Large intestine (tissue), 3 donors: Measurements from ENCODE around the gene PRRG4. TPM values are rescaled to one million over a fixed set of nuclear protein-coding genes. Genes with fewer than 3 reads are reported as not detected.

Experiments used
- DNase-seq, 2 donors: peaks; one replicate each; pipeline versions ENCODE4 v3.0.0 to v3.0.0-alpha.2; 2013
- H3K27ac ChIP-seq: one replicate; pipeline ENCODE4 v1.5.1; 2013; ENCODE audit warnings: low read length
- H3K27me3 ChIP-seq: 2 replicates; pipeline ENCODE4 v1.6.1; 2013; ENCODE audit warnings: low read length; ENCODE audit not compliant: control insufficient read depth, insufficient read depth
- H3K36me3 ChIP-seq: 2 replicates; pipeline ENCODE4 v1.6.1; 2013; ENCODE audit warnings: low read length; ENCODE audit not compliant: control insufficient read depth, insufficient read depth
- H3K4me1 ChIP-seq: one replicate; pipeline ENCODE4 v1.6.1; 2013; ENCODE audit warnings: low read length; ENCODE audit not compliant: control insufficient read depth, insufficient read depth
- H3K4me3 ChIP-seq: one replicate; pipeline ENCODE4 v1.5.1; 2013; ENCODE audit warnings: low read length
- H3K9me3 ChIP-seq: one replicate; pipeline ENCODE4 v1.6.1; 2013; ENCODE audit warnings: mild to moderate bottlenecking, low read depth, low read length, moderate library complexity; ENCODE audit not compliant: control insufficient read depth
- WGBS: methylation state at CpG from one replicate; pipeline ENCODE4 v1.1.5; 2013; ENCODE audit warnings: low lambda C conversion rate; ENCODE audit not compliant: insufficient coverage; 5-methylcytosine and 5-hydroxymethylcytosine counted together
- polyA plus RNA-seq: library from polyadenylated mRNA; unstranded; fragments of 120-200 nt; gene quantifications from one replicate; pipeline ENCODE4 v1.2.1, GENCODE V29; 2013

PRRG4 gene
- polyA plus RNA-seq, 1 donor: 9.3 TPM

DNA sequence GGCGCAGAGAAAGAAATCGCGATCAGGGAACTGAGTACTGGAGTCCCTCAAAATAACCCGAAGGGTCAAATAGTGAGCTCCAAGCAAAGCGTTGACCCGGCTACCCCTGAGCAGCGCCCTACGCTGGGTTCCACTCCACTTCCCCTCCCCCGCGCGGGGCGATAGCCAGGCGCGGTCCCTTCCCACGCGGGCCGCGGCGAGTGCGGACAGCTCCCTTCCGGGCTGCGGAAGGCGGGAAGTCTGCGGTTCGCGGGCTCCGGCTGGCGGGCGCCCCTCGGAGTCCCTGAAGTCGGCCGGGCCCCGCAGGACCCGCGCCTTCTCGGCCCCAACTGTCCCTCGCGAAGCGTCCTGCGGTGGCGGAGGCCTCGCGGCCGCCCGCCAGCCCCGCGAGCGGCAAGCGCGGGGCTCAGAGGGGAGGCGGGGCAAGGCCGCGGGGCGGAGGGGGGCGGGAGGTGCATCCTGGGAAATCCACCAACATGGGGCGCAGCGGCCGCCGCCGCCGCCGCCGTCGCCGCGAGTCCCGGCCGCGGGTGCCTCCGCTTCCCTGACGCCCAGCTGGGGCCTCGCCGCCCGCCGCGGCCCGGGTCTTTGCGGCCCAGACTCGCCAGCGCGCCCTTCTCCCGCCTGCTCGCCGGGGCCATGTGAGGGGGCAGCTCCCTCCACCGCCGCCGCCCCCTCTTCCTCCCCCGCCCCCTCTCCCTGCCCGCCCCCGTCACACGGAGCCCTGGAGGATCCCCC lies 62.8 kb downstream of the PRRG4 start, which contains the start of gene QSER1:
Gene QSER1, plus strand, starts transcription at position 457 of the 738 bp plus-strand sequence. CDS start 315 bp downstream, outside the sequence.
- Histone ChIP-seq H3K27ac (peak within 1 kb of the TSS; percentile 90), H3K27me3 (no peaks in the 10 kb centered on the region), H3K9me3 (peaks cover 6% of the 10 kb centered on the region), H3K36me3 (no peaks in the 10 kb centered on the region), H3K4me1 (peaks cover 8% of the 10 kb centered on the region), H3K4me3 (peak within 1 kb of the TSS; percentile 88)
- DNase-seq: peak; percentile 49 to 89
- WGBS: no CpG with 5 or more reads among the region's 91 CpGs

GRCh38 chr11:32893093-32893342 lies 63.3 kb downstream of the PRRG4 start:
- Histone ChIP-seq H3K36me3 (no peaks in the 10 kb centered on the region), H3K27ac (peak overlapping the region; percentile 90), H3K27me3 (no peaks in the 10 kb centered on the region), H3K4me1 (peaks cover 8% of the 10 kb centered on the region), H3K4me3 (peak overlapping the region; percentile 87), H3K9me3 (peaks cover 6% of the 10 kb centered on the region)
- DNase-seq: no peak
- WGBS: no CpG with 5 or more reads among the region's 32 CpGs

DNA sequence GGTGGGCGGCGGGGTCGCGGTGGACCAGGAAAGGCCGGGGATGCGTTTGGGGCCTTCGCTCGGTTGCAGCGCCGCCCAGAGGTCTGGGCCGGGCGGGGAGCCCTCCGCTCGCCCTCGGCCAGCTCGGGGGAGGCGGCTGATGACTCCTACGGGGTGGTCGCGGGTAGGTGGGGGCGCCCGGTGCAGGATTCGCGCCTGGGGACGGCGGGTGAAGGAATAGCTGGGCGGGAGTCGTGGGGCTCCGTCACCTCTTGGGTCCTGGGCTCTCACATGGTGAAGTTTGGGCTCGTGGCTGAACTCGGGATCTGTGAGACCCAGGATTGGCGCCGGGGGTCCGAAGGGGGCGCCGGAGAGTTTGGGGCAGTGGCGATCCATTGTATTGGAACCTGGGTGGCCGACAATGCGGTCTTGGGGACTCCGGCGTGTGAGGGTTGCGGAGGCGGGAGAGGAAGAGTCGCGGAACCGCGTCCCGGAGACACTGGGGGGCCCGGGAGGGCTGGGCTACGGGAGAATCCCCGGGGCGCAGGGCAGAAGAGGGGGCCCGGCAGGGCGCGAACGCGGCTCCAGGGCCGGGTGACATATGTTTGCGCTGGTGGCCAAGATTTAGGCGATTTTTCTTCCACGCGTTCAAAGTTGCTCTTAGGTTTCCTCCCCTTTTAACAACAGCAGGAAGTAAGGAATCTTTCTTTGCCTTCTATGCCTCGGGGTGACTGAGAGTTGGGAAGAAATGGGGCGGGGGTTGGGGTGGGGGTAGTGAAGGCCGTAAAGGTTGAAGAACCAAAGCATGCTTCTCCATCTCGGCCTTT lies 63.8 kb downstream of the PRRG4 start:
- Histone ChIP-seq H3K27me3 (no peaks in the 10 kb centered on the region), H3K4me3 (peak overlapping the region; percentile 87), H3K9me3 (peaks cover under 1% of the 10 kb centered on the region), H3K36me3 (no peaks in the 10 kb centered on the region), H3K4me1 (peaks cover 8% of the 10 kb centered on the region), H3K27ac (peak overlapping the region; percentile 90)
- no CpG with 5 or more reads among the region's 66 CpGs for WGBS
- peak; percentile 40 to 75 for DNase-seq

DNA sequence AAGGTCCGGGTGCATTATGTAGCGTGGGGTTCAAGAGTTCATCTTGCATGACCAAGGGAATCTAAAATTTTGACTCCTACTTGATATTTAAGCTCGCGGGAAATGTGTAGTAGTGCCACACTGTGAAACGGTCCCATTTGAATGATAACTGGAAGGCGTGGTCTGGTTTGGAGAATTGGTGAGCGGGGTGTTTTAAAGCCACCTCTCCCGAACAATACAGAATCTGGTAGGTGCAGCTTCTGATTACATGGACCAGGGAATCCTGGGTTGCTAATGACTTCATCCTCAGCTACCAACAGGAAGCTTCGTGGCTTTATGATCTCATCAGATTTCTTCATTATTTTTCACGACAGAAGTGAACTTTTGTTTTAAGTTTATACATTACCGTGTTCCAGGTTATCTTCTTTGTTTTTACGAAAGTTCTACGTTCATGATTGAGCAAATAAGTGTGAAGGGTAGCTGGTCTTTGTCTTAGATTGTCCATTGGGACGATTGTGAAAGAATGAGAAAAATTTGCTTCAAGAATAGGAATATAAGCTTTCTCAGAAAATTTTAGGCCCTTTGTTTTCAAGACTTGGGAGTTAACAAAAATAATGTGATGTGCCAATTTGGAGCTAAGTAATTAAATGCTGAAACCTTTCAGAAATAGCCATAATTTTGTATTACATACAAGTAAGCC lies 64.6 kb downstream of the PRRG4 start:
- no peaks in the 10 kb centered on the region for H3K9me3 ChIP-seq
- H3K36me3 ChIP-seq: peaks cover 3% of the 10 kb centered on the region
- H3K4me3 ChIP-seq: peak overlapping the region; percentile 87
- WGBS: 3% methylated on average over 6 of the region's 14 CpGs
- H3K27me3 ChIP-seq: no peaks in the 10 kb centered on the region
- peak; percentile 57 to 84 for DNase-seq
- H3K27ac ChIP-seq: peak overlapping the region; percentile 90
- peaks cover 8% of the 10 kb centered on the region for H3K4me1 ChIP-seq

DNA sequence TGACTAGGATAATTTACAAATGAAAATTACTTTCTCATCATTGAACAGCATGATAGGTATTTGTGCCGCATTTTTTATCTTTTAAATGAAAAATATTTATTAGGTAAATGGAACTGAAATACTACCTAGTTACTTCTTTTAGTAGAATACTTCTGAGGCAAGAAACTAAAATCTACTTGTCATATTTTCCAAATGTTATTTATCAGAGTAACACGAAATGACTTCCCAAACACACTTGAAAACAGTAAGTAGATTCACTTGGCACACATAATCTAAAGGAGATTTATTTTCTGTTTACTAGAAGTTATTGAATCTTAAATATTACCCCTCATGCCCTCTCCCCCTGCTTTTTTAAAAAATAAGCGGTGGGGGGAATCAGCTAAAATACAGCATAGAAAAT lies 65.2 kb downstream of the PRRG4 start:
- H3K4me3 ChIP-seq: no peak overlapping the region

DNA sequence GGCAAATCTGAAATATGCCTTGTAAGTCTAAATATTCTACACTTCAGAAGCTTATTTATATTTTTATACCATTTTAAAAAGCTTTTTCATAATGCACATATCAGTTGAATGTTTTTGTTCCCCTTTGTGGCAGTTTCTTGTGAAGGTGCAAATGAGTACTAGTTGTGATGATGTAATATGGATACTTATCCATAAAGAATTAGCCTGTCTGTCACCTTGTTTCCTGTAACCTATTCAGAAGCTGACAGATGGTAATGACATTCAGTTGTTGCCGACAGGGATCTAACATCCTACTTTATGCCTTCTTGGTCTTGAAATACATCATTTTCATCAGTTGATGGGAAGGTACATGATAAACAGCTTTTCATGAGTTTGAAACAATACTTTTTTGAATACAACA lies 65.7 kb downstream of the PRRG4 start:
- no peak for DNase-seq
- peaks cover 8% of the 10 kb centered on the region for H3K4me1 ChIP-seq
- H3K27me3 ChIP-seq: no peaks in the 10 kb centered on the region
- no peak overlapping the region for H3K4me3 ChIP-seq
- no peak overlapping the region for H3K27ac ChIP-seq
- no CpG with 5 or more reads among the region's 1 CpG for WGBS
- no peaks in the 10 kb centered on the region for H3K9me3 ChIP-seq
- peaks cover 3% of the 10 kb centered on the region for H3K36me3 ChIP-seq

More for the DNA sequence above, 65.2 kb downstream of the PRRG4 start:
- peaks cover 8% of the 10 kb centered on the region for H3K4me1 ChIP-seq
- H3K27ac ChIP-seq: peak overlapping the region; percentile 90
- DNase-seq: no peak
- H3K9me3 ChIP-seq: no peaks in the 10 kb centered on the region
- H3K27me3 ChIP-seq: no peaks in the 10 kb centered on the region
- H3K36me3 ChIP-seq: peaks cover 3% of the 10 kb centered on the region
- WGBS: 63% methylated on average over 2 of the region's 3 CpGs

DNA sequence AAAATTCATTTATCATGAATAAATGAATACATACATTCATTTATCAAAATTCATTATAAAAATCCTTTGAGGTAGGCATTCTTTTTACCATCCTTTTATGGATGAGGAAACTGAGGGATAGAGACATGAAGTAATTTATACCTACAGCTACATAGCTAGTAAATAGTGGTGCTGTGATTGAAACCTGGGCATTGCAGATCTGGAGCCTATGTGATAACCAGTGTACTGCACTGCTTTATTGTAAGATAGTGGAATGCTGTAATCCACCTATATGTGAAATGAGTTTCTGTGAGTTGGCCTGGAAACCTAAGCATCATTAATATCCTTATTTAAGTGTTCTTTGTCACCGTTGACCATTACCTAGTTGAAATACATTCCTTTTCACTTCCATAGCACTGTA lies 67.4 kb downstream of the PRRG4 start:
- WGBS: no CpG with 5 or more reads among the region's 1 CpG
- Histone ChIP-seq H3K27ac (no peak overlapping the region), H3K4me3 (no peak overlapping the region), H3K27me3 (no peaks in the 10 kb centered on the region), H3K9me3 (no peaks in the 10 kb centered on the region), H3K36me3 (peaks cover 7% of the 10 kb centered on the region), H3K4me1 (no peaks in the 10 kb centered on the region)
- DNase-seq: no peak

- no peaks in the 10 kb centered on the region for H3K4me1 ChIP-seq
- no peak for DNase-seq
- H3K9me3 ChIP-seq: no peaks in the 10 kb centered on the region
- peaks cover 7% of the 10 kb centered on the region for H3K36me3 ChIP-seq
- no peak overlapping the region for H3K27ac ChIP-seq
- H3K27me3 ChIP-seq: no peaks in the 10 kb centered on the region
- no peak overlapping the region for H3K4me3 ChIP-seq
These were observed 69.7 kb downstream of the PRRG4 start for GRCh38 chr11:32899438-32899837.

DNA sequence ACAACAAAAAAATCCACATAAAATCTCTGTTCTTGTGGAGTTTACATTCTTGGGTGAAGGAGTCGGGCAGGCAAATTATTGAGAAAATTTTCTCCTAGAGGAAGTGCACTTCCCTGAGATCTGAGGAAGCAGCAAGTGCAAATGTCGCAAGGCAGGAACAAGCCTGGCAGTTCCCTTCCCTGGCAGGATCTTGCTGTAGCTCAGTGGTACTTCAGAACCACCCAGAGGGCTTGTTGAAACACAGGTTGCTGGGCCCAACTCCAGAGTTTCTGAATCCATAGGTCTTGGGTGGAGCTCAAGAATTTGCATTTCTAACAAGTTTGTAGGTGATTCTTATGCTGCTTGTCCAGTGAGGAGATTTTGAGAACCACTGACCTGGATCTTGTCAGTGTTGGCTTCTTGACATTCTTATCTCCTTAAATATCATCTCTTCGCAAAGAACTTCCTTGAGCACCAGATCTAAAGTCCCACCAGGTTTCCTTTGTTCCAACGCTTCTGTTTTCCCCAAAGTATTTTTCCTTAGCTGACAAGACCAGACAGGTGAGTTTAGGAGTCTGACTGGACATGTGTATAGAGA lies 72.5 kb downstream of the PRRG4 start:
- Histone ChIP-seq H3K27ac (no peak overlapping the region), H3K4me1 (no peaks in the 10 kb centered on the region), H3K27me3 (no peaks in the 10 kb centered on the region), H3K4me3 (no peak overlapping the region), H3K36me3 (peaks cover 7% of the 10 kb centered on the region), H3K9me3 (no peaks in the 10 kb centered on the region)
- 100% methylated on average over 1 of the region's 4 CpGs for WGBS
- no peak for DNase-seq

GRCh38 chr11:32905028-32905667 lies 75.4 kb downstream of the PRRG4 start:
- DNase-seq: no peak
- no peak overlapping the region for H3K4me3 ChIP-seq
- H3K27ac ChIP-seq: no peak overlapping the region
- H3K27me3 ChIP-seq: no peaks in the 10 kb centered on the region
- peaks cover 4% of the 10 kb centered on the region for H3K36me3 ChIP-seq
- WGBS: no CpG with 5 or more reads among the region's 3 CpGs
- no peaks in the 10 kb centered on the region for H3K9me3 ChIP-seq
- no peaks in the 10 kb centered on the region for H3K4me1 ChIP-seq
